DMS79 treated with DMSO at 0.1 percent for 48 hours (cell line): ENCODE data around the gene GSE1.

Experiments used
- DNase-seq: peaks from one replicate; lab custom pipeline; 2025; lab: John Stamatoyannopoulos, UW

Gene GSE1

DNA sequence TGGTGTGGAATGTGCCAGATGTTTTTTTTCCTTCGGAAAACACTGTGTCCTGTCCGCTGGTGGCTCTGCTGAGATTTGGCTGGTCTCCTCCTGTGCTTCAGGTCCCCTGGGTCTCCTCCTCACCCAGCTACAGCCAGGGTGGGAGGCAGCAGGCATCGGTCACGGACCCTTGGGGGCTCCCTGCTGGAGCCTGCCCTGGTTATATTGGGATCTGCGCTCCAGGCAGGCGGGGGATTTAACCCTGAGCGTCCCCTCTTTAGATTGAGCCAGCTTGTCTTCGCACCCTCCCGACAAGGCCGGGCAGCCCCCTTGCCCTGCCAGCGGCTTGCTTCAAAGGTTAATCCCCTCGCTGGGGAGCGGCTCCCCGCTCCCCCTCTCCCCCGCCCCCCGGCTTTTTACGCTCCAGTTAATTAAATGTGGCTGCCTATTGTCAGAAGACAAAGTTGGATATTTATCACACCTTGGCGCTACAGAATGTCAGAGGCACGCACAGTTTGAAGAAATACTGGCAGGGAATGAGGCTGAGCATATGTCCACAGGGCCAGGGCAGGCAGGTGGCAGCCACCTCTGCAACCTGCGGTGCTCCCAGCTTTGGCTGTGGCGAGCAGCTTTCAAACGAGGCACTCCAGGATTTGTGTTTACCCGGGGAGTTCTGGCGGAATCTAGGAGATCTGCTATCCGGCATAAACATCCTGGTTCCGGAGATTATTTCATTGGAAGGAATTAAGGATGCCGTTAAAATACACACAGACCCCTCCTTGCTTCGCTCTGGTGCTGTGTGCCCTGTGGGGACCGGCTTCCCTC, 38.2 kb upstream of the GSE1 start:
- peak; percentile 15 for DNase-seq

- DNase-seq, result no peak
Measured at GRCh38 chr16:85575920-85576319, 37.2 kb upstream of the GSE1 start.

DNA sequence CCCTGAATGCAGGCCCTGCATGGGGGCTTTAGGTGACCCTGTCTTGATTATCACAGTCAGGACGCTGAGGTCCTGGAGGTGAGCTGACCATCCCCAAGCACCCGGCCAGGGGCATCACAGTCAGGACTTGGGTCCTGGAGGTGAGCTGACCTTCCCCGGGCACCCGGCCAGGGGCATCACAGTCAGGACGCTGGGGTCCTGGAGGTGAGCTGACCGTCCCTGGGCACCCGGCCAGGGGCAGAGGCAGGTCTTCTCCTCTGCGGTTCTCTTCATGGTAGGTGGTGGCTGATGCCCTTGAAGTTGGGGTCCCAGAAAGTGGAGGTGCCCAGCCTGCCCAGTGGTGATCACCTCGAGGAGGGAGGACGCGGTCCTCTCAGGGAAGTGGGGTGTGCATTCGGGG, 36.2 kb upstream of the GSE1 start:
- DNase-seq, result no peak

- DNase-seq, result no peak
Measured at GRCh38 chr16:85577899-85578598, 35.1 kb upstream of the GSE1 start.

DNA sequence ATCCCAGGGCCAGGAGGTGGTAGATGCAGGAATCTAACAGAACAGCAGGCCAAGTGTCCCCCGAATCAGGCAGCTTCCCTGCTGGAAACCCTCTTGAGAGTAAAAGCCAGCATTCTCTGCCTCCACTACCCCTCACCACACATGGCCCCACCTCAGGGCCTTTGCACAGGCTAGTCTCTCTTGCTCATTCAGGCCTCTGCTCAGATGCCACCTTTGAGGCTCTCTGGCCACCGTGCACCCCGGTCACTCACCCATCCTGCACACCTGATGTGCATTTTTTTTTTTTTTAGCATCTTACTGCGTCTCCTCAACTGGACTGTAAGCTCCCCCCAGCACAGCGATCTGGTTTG, 34.5 kb upstream of the GSE1 start:
- no peak for DNase-seq

- no peak for DNase-seq
Measured at GRCh38 chr16:85579191-85579590, 33.9 kb upstream of the GSE1 start.

DNA sequence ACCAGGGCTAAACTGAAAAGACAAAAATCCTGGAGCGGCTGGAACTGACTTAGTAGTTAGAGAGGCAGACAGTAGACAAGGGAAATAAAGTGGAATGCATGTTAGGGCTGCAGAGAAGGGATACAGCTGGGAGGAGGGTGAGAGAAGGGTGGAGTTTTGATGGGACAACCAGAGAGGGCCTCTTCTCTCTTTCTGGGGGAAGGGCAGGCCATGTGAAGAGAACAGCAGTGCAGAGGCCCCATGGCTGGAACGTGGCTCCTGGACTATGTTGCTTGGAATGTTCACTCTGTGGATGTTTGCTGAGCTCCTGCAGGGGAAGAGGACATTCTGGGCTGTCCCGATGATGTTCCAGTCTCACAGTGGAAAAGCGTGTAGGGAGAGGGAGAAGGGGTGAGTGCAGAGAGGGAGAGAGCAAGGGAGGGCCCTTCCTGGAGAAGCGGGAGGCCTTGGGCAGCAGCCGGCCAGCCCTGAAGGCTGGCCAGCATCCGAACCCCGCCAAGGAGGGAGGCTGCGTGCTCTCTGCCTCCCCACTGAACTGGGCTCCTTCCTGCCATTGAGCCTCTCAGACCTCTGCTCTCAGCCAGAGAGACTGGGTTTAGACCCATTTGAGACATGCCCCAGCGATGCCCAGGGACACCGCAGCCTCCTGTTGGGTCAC, 33.1 kb upstream of the GSE1 start:
- DNase-seq, result no peak

- DNase-seq, result no peak
Measured at GRCh38 chr16:85580684-85581083, 32.4 kb upstream of the GSE1 start.

DNA sequence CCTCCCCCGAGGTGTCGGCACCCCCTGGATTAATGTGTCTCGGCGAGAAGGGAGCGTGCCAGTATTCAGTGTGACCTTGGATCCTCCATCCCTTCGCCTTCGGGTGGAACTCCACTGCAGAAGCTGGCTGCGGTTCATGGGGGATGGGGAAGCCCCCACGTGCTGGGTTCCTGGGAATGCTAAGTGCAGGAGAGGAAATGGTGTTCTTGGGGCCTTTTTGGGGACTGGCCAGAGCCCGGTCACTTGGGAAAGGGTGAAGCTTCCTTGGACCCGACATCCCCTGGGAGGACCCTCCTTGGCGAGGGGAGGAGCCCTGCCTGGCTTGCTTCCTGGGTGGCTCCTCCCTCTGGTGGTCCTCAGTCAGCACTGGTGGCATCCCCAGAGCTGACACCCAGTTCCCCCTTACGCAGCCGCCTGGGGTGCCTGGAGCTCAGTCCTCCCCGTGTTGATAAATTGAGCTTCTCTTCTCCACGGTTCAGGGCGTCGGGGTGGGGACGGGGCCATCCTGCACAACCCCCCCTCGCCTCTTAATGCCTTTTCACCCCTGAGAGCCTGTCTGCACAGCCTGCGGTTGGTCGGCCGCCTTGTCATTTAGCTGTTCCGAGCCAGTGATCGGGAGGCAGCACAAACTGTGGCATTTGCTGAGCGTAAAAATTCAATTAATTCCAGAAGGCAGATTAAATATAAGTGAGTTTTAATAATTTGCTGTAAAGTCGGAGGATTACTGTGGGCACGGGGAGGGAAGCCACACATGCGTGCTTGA, 30.7 kb upstream of the GSE1 start:
- DNase-seq, result no peak

DNA sequence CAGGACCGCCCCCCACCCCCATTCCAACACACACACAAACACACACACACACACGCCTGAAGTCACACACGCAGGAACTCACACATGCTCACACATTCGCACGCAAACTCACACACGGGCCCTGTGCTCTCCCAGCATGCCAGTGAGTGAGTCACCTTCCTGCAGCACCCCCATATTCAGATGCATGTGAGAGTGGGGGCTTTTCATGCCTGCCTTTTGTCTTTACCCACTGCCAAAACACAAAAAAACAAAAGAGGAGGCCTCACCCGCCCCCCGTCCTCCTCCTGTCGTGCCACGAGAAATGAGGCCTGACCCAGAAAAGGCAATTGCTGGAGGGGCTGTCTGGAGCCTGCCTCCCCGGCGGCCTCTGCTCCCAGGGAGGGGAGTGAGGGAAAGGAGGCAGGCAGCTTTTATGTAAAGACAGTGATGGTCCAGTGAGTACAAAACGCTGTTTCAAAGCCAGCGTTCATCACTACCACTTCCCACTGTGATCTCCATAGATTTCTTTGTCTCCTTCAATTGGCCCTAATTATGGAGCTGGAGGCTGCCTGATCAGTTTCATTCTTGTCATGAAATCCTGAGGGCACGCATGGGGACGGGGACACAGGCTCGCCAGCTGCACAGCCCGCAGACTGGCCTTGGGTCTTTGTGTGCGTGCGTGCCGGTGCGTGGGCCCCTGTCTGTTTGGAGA, 29.5 kb upstream of the GSE1 start:
- DNase-seq, result no peak

GRCh38 chr16:85584267-85584666, 28.9 kb upstream of the GSE1 start:
- no peak for DNase-seq

DNA sequence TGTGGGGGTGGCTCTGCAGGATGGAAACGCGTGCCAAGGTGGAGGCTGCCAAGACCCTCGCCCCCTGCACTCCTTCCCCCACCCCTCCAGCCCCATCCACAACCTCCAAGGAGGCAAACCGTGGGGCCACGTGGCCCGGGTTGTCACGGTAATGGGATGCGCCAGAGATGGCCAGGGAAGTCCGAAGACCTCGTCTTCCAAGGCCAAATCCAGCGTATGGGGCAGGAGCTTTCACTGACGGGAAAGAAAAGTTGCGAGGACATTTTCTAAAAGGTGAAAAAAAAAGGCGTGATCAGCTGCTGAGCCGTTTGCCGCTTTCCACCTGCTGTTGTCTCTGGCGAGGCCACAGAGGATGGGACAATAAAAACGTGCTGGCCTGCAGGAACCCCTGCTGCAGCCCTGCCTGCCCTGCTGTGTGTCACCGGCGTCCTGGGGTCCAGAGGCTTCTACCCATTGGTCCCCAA, 28.3 kb upstream of the GSE1 start:
- DNase-seq, result no peak

DNA sequence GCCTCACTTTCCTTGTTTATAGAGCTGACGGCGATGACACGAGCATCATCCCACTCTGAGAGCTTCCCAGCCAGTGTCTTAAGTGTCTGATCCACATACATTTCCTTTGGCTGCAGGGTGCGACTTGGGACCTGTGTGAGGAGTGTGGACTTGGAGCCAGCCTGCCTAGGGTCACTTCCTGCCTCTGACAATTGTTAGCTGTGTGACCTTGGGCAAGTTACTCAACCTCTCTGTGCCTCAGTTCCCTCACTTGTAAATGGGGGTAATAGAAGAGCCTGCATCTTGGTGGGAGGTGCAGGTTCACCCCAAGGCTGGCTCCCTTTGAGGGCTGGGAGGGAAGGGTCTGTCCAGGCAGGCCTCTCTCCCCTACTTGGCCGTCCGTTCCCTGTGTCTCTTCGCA, 27.4 kb upstream of the GSE1 start:
- DNase-seq, result no peak

GRCh38 chr16:85586380-85587104, 26.6 kb upstream of the GSE1 start:
- DNase-seq, result no peak

DNA sequence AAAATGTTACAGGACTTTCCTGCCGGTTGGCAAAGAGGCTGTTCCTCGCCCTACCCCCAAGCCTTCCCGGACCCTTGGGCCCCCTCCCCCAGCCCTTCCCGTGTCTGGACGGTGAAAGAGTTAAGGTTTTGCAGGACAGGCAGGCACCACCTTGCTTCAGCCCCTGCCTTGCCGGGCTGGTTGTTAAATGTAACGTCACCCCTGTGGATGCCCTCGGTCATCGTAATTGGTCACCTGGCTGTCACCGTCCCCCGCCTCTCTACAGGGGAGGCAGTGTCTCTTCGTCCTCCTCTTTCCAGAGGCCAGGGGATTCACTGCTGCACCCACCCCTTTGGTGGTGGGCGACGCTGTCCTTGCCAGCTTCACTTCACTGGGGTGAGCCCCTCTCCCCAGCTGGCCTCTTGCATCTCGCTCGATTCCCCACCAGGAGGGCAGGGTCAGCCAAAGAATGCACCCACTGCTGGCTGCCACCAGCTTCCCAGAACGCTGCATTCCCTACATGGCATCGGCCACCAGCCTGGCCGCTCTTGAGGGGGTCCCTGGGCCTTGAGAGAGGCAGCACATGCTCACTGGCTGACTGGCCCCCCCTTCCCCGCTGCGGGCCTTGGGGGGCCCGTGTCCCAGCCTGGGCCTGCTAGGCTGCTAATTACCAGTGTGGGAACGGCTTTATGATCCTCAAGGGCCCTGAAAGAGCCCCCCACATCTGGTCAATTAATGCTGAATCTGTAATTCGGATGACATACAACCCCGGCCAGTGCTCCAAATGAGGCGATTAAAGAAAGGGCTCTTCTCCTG, 25.2 kb upstream of the GSE1 start:
- no peak for DNase-seq

- DNase-seq, result no peak
Measured at GRCh38 chr16:85588562-85589503, 24.3 kb upstream of the GSE1 start.

DNA sequence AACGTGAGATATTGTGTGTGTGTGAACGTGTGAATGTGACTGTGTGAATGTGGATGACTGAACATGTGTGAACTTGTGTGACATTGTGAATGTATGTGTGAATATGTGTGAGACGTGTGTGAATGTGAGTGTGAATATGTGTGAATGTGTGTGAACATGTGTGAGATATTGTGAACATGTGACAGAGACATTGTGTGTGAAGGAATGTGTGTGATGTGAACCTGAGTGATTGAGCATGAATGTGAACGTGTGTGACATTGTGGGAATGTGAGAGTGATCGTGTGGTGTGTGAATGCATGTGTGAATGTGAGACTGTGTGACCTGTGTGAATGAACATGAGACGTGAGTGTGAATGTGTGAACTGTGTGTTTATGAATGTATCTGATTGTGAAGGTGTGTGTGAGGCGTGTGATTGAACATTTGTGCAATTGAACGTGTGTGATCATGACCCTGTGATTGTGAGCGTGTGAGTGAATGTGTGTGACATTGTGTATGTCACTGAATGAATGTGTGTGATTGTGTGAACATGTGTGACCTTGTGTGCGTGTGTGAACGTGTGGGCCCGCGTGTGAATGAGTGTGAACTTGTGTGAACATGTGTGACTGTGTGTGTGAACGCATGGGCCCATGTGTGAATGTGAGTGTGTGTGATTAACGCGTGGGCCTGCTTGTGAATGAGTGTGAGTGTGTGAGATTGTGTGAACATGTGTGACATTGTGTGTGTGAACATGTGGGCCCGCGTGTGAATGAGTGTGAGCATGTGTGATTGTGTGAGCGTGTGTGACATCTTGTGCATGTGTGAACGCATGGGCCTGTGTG, 23.2 kb upstream of the GSE1 start:
- DNase-seq, result no peak

DNA sequence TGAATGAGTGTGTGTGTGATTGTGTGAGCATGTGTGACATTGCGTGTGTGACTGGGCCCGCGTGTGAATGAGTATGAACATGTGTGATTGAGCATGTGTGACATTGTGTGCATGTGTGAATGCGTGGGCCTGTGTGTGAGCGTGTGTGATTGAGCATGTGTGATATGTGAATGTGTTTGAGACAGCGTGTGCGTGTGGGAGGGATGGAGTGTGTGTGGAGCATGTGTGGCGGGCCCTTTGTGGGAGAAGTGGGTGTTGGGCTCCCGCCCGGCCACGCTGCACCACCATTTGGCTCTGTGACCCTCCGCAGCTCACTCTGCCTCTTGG, 22.7 kb upstream of the GSE1 start:
- DNase-seq, result no peak
